Measurements from ENCODE around the gene CRACR2A.

The CRACR2A gene

DNA sequence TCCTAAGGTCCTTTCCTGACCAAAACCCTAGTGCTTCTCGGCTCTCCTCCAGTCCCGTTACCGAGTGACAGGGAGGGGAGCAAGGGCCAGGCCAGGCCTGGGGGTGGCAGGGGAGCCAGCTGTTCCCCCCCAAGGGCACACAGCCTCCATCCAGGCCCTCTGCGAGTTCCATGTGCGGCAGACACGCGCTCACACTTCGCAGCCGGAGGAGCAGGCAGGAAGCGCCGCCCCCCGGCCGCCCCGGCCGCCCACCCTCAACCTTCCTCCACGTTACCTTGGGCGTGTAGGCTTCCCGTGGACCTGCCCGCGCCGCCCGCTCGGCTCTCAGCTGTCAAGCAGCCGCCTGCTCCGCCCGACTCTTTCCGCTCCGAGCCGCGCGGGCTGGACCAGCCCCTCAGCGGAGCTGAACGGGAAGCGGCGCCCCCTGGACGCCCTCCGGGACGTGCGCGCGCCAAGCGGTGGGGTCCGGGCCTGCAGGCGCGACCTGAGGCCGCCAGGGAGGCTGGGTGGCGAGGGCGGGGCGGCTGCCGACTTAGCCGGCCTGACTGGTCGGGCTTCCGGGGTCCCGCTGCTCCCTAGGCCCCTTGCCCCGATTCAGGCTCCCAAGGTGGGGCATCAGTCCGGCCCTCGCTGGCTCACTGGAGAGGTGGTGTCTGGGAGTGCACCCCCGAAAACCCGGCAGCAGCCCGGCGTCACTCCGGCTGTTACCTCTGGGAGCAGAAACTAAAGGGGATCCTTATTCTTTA, at the start of gene CRACR2A:
Gene CRACR2A (minus strand): TSS at position 369 of the 746 bp plus-strand sequence. CDS start 56,110 bp downstream, outside the sequence.
- DNase-seq: peak; percentile 68

- DNase-seq: no peak
These were observed 44.7 kb upstream of the CRACR2A start for GRCh38 chr12:3797531-3798048.

DNA sequence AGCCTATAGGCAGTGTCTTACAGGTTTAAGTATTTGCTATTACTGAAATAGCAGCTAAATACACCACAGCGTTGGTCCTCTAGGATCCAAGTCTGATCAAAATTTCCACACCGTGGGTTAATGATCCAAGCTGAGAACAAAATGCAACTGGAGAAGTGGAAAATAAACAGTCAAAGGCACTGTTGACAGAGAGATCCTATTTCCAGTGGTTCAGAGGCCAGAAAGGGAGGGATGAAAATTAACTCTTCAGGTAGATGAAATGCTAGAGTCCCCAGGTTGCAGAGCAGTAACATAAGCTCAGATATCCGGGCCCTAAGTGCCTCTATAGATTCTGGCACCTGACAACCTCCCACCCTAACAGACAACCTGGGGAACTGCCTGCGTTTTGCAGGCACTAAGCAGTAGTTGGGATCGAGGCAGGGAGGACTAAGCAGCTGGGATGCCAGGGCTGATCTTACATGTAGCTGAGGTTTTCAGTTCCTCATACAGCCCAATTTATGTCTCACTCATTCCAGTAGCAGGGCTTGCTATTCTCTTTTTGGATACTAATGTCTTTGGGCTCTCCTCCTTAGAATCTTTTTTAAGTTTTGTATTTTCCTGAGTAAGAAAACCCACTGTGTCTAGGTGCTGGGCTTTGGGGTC, 42.7 kb upstream of the CRACR2A start:
- no peak for DNase-seq

GRCh38 chr12:3795066-3795465, 42.2 kb upstream of the CRACR2A start:
- DNase-seq: no peak

DNA sequence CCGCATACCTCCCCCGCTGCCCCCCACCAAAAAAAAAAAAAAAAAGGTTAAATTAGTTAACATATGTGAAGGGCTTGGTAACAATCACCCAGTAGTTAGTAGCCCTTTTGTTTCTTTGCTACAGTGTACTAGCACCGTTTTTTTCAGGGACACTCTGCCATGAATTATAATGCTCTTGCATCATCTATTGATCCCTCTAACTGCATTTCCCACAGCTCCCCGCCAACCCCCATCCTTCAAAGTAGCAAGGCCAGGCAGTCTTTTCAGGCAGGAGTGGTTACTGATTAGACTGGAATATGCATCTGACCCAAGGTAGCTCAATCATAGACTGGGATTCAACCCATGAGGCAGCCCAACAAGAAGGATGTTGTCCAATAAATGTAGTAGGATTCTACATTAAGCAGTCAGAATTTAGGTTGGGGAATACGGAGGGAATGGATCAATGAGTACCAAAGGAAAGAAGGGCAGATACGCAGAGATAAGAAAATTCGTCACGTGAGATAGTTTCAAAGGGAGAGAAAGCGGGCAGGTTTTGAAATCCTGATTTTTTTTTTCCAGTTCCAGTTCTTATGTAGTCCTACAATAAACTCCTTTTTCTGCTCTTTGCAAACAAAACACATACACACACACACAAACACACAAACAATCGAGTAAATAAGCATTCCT, 39.8 kb upstream of the CRACR2A start:
- DNase-seq: no peak

DNA sequence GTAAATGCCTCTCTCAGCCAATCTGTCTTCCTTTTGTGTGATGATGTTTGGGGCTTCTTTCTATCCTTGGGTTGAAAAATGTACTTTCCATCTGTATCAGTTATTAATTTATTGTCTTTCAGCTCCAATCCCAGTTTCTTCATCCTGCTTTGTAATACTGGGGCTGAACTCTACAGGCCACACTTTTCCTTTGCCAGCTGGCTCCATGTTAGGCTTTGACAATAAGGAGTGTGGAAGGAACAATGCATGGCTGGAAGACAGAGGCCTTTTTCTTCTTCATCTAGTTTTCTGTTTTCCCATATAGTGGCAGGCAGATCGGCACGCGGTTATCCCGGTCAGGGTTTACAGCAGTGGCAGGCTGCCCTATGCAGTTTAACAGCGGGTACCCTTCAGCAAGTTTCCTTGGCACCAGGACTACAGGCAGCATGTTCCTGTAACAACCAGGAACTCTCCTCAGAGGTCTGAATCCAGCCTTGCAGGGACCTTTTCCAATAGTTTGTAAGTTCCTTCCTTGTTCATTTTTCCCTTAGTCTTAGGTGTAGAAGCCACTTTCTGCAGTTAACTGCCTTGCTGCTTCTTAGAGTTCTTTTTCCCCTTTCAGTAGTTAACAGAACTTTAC, 38.5 kb upstream of the CRACR2A start:
- no peak for DNase-seq

- no peak for DNase-seq
These were observed 37.7 kb upstream of the CRACR2A start for GRCh38 chr12:3790642-3791041.

DNA sequence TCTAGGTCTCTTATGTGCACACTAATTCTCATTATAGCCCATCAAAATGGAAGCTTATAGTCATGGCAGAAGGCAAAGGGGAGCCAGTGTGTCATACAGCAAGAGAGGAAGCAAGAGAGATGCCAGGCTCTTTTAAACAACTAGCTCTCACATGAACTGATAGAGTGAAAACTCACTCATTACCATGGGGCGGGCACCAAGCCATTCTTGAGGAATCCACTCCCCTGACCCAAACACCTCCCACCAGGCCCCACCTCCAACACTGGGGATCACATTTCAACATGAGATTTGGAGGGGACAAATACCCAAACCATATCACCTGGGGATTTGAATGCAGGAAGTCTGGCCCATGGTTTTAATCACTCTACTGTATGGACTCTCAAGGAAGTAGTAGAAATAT, 36.9 kb upstream of the CRACR2A start:
- DNase-seq: no peak

- DNase-seq: peak; percentile 9
These were observed 24.4 kb upstream of the CRACR2A start for GRCh38 chr12:3777206-3777809.

- no peak for DNase-seq
These were observed 22.6 kb upstream of the CRACR2A start for GRCh38 chr12:3775385-3776035.

DNA sequence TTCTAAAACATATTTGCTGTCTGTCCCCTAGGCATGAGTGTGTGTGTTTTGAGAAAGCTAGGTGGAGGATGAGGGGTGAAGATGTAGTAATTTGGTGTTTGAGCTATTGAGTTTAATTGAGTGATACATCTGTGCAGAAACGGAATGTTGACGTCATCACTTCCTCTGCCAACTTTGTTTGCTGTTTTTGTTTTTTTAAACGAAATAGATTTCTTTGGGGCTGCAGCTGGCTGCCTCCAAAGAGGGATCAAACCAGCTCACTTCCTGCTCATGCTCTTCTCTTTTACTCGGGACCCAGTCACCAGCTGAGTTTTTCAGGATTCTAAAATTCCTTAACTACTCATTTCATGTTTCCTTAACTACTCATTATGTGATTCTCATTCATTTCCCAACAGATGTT, 19.5 kb upstream of the CRACR2A start:
- DNase-seq: no peak

GRCh38 chr12:3771853-3772252, 18.9 kb upstream of the CRACR2A start:
- no peak for DNase-seq

- no peak for DNase-seq
These were observed 18.0 kb upstream of the CRACR2A start for GRCh38 chr12:3770891-3771290.

- DNase-seq: no peak
These were observed 16.1 kb upstream of the CRACR2A start for GRCh38 chr12:3768911-3769447.

DNA sequence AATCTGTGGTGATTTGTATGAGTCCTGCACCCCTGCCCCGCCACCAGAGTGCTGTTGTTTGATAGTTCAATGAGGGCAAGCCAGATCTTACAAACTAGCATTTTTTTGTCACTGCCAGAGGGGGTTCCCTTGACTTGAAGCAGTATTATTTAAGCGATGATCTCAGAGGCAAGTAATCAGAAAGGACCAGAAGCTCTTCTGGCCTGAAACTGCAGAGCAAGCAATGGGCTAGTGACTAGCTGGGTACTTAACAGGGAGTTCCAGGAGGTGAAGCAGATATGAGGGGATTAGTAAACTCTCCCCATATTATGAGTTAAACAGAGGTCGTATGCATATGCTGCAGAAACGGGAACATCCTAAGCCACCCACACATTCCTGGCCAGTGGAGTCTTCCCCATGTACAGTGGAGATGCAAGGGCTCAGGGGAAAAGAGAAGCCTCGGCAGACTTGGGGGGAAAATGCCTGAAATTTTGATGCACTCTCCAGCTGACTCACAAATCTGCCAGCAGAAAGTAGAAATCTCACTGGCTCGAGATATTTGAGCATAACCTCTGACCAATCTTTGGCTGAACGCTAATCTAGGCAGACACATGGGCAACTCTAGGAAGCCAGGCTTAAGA, 8.3 kb upstream of the CRACR2A start:
- DNase-seq: no peak

GRCh38 chr12:3759878-3760277, 7.0 kb upstream of the CRACR2A start:
- DNase-seq: no peak

GRCh38 chr12:3757261-3757660, 4.4 kb upstream of the CRACR2A start:
- no peak for DNase-seq

DNA sequence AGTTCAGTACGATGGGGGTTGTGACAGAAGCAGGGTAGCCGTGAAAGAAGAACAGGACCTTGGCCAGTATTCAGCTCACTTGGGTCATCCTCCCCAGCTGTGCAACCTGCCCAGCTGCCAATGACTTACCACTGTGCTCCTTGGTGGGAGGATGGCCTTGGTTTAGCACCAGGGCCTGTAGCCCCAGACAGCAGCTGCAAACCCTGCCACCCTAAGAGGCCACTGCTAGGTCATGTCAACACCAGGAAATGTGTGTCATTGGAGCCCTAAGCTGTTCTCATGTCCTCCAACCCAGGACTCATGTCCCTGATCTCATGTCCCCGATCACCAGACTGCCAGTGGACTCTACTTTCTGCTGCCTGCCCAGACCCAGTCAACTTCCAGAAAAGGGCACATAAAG, 3.0 kb upstream of the CRACR2A start:
- DNase-seq: no peak

DNA sequence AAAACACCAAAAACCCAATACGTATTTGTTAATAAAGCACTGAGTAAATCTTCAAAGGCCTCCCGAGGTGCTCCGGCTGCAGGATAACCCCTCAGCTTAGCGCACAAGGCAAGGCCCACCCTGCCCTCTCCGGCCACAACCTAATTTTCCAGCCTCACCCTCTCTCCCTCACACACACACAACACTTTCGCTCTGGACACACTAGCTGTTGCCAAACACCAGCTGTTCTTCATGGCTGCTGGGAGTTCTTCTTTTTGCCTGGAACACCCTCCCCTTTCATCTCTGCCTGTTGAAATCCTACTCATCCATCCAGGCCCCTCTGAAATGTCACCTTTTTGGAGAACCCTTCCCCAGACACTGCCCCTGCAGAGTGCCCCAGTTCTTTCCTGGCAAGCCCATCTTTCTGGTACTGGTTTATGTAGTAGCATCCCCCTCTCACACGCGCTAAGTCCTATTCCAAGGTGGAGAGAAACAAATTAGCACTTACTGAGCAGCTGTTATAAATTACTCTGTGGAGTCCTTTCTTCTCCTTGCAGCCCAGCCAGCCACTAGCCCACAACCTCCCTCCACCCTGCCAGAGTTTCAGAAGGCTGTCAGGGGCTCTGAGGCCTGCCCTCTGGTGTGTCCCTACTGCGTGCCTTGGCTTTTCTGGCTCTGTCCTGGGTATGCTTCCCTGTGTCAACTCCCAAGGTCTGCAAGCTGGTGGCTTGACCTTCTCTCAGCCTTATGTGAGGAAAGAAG, 805 bp upstream of the CRACR2A start:
- DNase-seq: peak; percentile 20

DNA sequence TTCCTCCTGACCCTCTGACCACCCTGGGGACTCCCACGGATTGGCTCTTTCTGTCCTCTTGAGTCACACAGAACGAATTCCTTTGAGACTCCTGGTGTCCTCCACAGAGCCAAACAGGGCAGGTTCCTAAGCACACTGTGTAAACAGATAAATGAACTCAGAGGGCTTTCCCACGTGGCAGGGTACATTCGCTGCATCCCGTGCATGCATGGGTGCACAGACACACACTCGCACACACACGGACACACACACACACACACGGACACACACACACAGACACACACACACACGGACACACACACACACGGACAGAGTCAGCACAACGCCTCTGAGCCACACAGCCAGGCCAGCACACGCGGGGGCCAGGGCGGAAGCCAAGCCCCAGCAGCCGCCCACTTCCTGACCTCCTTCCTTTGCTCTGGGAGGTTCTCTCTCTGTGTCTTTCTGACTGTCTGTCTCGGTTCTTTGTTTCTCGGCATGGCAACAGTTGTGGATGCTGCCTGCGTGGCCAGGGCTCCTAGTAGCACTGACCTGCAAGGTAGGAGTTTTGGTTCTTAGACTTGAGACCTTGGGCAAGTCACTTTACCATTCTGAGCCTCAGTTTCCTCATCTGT, 706 bp downstream of the CRACR2A start:
- peak; percentile 57 for DNase-seq
